Measurements from ENCODE around the gene ITGB7.

GRCh38 chr12:53192531-53193021 lies 14.5 kb downstream of the ITGB7 start:
- TF ChIP-seq, protein P1, sequence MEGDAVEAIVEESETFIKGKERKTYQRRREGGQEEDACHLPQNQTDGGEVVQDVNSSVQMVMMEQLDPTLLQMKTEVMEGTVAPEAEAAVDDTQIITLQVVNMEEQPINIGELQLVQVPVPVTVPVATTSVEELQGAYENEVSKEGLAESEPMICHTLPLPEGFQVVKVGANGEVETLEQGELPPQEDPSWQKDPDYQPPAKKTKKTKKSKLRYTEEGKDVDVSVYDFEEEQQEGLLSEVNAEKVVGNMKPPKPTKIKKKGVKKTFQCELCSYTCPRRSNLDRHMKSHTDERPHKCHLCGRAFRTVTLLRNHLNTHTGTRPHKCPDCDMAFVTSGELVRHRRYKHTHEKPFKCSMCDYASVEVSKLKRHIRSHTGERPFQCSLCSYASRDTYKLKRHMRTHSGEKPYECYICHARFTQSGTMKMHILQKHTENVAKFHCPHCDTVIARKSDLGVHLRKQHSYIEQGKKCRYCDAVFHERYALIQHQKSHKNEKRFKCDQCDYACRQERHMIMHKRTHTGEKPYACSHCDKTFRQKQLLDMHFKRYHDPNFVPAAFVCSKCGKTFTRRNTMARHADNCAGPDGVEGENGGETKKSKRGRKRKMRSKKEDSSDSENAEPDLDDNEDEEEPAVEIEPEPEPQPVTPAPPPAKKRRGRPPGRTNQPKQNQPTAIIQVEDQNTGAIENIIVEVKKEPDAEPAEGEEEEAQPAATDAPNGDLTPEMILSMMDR (conservative IDR thresholded peaks at IDR 0.05; ENCODE audit: low read depth, low read length) = no peak
- TF ChIP-seq EZH2 (IDR thresholded peaks at IDR 0.05; ENCODE audit: low read length, unreplicated experiment) = no peak
